ENCODE data around the gene RPUSD2.

Gene RPUSD2

DNA sequence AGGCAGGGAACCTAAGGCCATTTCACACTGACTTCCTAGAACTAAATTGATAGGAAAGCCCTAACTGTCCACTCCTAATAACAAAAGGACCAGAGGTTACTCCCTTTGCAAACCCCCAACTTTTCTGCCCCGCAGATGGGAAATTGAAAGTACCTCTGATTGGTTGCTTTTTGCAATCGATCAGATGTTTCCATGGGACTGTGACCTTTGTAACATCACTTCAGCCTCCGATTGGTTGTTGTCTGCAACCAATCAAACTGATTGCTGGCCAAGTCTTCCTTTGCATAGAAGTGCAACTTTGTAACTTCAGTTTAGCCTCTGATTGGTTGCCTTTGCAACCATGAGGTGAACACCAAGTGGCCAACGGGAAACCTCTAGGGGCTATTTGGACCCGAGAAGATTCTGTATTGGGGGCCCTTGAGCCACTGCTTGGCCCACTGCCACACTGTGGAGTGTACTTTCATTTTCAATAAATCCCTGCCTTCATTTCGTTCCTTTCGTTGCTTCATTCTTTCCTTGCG is 13.7 kb downstream of the RPUSD2 start:
- TF ChIP-seq, protein P1, sequence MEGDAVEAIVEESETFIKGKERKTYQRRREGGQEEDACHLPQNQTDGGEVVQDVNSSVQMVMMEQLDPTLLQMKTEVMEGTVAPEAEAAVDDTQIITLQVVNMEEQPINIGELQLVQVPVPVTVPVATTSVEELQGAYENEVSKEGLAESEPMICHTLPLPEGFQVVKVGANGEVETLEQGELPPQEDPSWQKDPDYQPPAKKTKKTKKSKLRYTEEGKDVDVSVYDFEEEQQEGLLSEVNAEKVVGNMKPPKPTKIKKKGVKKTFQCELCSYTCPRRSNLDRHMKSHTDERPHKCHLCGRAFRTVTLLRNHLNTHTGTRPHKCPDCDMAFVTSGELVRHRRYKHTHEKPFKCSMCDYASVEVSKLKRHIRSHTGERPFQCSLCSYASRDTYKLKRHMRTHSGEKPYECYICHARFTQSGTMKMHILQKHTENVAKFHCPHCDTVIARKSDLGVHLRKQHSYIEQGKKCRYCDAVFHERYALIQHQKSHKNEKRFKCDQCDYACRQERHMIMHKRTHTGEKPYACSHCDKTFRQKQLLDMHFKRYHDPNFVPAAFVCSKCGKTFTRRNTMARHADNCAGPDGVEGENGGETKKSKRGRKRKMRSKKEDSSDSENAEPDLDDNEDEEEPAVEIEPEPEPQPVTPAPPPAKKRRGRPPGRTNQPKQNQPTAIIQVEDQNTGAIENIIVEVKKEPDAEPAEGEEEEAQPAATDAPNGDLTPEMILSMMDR (IDR thresholded peaks at IDR 0.05; ENCODE audit: low read depth, low read length, missing control alignments) = no peak

DNA sequence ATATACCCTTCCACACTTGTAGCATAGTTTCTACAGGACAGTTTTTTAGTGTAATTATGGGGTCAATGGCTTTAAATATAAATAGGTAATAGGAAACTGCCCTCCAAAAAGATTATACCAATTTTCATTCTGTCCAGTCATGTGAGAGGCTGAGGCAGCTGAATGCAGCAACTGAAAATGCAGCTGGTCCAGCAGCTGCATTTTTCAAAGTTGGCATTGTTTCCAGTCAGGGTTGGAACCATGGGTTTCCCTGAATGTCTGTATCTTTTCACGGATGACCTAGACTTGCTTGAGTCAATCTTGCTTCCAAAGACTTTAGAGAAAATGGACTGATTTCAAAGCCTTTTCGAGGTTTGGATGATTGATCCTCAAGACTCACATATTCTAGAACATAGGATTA is 15.1 kb downstream of the RPUSD2 start:
- no peak for DNase-seq (ENCODE audit: extremely low read depth, low read depth)
- H3K4me3 ChIP-seq (replicated peaks; ENCODE audit: low read depth, low read length) = no peak overlapping the region
- TF ChIP-seq, protein P1 (IDR thresholded peaks at IDR 0.05; ENCODE audit: low read depth, low read length, missing control alignments) = no peak

More for the DNA sequence above, 13.7 kb downstream of the RPUSD2 start:
- no peak overlapping the region for H3K4me3 ChIP-seq (replicated peaks; ENCODE audit: low read depth, low read length)
- DNase-seq (ENCODE audit: extremely low read depth, low read depth) = no peak

DNA sequence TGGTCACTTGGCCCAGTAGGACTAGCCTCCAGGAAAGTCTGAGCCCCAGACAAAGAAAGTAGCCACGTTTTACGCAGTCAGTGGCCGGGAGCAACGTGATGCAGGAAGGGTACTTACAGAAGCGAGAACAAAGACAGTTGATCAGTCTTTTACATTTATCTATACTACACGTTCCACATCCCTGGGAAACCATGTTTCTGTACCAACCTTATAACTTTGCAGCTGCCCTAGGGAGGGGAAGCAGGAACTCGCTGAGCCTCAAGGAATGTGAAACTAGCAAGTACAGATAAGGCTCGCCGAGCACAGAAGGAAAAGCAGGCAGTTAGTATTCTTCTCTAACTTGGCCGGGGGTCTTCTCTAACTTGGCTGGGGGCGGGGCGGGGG is 21.6 kb downstream of the RPUSD2 start:
- DNase-seq (ENCODE audit: extremely low read depth, low read depth) = no peak
- TF ChIP-seq, protein P1 (IDR thresholded peaks at IDR 0.05; ENCODE audit: low read depth, low read length, missing control alignments) = no peak
- no peak overlapping the region for H3K4me3 ChIP-seq (replicated peaks; ENCODE audit: low read depth, low read length)

DNA sequence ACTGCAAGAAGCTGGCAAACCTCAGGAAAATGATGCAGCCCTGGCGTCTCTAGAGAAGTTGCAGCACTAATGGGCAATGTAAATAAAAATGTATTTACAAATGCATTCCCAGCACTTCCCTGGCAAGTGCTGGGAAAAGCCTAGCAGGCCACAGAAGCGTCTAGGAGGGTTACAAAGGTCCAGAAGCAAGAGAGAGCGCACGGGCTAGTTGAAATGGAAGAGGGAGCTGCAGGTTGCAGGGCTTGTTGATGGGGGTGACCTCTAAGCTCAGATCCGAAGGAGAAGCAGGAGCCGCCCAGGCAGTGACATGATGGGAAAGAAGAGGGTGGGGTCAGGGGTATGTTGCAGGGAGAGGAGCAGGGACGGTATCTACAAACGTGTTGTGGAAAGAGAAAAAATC is 22.3 kb downstream of the RPUSD2 start:
- TF ChIP-seq, protein P1 (IDR thresholded peaks at IDR 0.05; ENCODE audit: low read depth, low read length, missing control alignments) = no peak
- H3K4me3 ChIP-seq (replicated peaks; ENCODE audit: low read depth, low read length) = no peak overlapping the region
- no peak for DNase-seq (ENCODE audit: extremely low read depth, low read depth)

DNA sequence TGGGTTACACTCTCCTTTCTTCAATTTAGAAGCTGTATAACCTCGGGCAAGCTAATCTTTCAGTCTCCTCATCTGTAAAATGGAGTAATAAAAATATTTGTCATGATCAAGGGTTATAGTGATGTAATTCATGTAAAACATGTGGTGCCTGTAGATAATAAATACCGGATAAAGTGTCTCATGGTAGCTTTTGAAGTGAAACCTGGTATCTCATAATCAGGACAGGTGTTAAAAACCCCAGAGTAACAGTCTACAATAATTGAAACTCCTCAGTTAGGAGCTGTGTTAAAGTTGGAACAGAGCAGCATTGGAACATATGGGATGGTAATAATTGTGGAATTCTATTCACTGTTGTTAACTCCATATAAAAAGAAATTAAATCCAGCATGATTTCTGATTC is 24.1 kb downstream of the RPUSD2 start:
- no peak overlapping the region for H3K4me3 ChIP-seq (replicated peaks; ENCODE audit: low read depth, low read length)
- no peak for DNase-seq (ENCODE audit: extremely low read depth, low read depth)
- TF ChIP-seq, protein P1 (IDR thresholded peaks at IDR 0.05; ENCODE audit: low read depth, low read length, missing control alignments) = no peak

DNA sequence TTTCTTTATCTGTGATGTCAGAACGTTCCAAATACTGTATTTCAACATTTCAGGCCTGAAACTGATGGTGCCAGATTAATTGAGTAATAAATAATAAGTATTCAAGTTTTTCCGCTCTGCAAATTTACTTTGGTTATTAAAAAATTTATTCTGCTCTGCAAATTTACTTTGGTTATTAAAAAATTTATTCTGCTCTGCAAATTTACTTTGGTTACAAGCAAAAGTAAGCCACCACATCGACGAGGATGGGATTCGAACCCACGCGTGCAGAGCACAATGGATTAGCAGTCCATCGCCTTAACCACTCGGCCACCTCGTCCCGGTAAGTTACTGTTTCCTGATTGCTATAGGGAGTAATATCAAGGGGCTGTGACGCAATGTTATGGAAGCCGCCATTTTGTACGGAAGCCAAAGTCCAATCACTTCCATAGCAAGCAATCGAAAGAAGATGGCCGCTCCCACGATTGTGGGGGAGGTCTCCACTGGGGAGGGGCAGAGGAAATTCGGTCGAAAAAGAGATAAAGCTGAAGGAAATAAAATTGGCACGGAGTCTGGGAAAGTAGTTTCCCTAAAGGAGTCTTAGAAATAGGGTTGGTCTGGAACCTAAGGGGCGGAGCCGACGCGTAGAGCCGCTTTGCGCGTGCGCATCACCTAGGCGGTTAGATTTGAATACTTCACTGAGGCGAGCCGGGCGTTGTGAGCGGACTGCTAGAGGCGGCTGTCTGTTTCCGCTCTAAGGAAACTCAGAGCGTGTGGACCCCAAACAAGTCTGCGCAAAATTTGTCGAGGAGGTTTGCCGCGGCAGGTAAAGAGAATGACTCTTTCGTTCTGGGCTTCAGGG is 24.7 kb downstream of the RPUSD2 start, which contains the start of gene KNL1:
KNL1 (plus strand) TSS at position 662 of the 841 bp plus-strand sequence. CDS start 8,683 bp downstream, outside the sequence.
- TF ChIP-seq, protein P1 (IDR thresholded peaks at IDR 0.05; ENCODE audit: low read depth, low read length, missing control alignments) = no peak
- peak within 1 kb of the TSS; percentile 62 for H3K4me3 ChIP-seq (replicated peaks; ENCODE audit: low read depth, low read length)
- peak; percentile 90 for DNase-seq (ENCODE audit: extremely low read depth, low read depth)

Data from HFF-Myc (cell line).